ENCODE data around the gene PTPRN2.
A peak's percentile ranks its signal among the peaks of the same experiment; 100 is the strongest.

The PTPRN2 gene

DNA sequence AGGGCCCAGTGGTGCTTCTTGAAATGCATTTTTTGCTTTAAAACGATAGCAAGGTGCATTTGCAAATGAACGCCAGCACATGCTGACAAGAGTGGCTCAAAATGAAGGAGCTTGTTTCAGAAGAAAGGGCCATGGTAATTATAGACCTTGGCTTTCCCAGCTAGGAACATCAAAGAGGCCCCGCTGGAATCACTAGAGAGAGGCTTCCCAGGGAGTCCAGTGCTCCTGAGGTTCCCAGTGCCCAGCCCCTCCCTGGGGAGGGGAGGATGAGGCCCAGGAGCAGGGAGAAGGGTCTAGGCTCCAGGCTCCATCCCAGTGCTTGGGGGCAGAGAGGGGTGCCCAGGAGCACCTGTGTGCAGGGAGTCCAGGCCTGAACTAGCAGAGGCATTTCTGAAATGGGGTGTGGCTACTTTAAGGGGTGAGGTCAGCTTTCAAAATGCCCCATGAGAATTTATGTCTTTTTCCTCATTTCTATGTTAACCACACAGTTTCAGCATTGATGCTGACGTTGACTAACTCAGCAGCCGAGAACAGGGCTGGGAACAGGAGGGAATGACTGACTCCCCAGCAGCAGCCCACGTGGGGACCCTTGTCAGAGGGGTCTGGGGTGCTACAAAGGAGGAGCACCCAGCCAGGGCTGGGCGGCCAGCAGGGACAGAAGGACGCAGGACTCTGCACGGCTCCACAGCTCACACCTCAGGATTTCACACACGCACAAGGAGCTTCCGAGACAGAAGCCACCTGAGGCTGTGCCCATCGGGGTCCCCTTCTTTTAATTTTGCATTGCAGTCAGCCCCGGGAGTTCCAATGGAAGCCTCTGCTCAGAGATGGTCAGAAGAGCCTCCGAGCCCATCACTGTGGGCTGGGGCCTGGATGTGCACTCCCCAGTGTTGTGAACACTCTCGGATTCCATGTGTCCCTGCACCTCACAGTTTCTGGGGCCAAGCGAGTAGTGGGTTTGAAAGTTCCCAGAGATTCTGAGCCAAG, 570.2 kb downstream of the PTPRN2 start:
- H2BK5ac ChIP-seq (ENCODE audit: low read length), result no peak overlapping the region
- H3K4me1 ChIP-seq (ENCODE audit: control insufficient read depth in 2 of 2, insufficient read depth in 1 of 2, low read depth in 1 of 2, low read length in 2 of 2), result peaks cover 14 to 15% of the 10 kb centered on the region in 2 donors
- H4K8ac ChIP-seq (ENCODE audit: low read depth, low read length), result no peak overlapping the region
- H3K27me3 ChIP-seq (ENCODE audit: control insufficient read depth in 3 of 3, insufficient read depth in 3 of 3, low read depth in 1 of 3, low read length in 3 of 3), result peaks cover 0 to 44% (median 3%) of the 10 kb centered on the region in 3 experiments
- H2BK15ac ChIP-seq (ENCODE audit: low read length), result no peak overlapping the region
- H2BK12ac ChIP-seq (ENCODE audit: low read length), result peak overlapping the region; percentile 17
- H2BK120ac ChIP-seq (ENCODE audit: low read depth, low read length), result no peak overlapping the region
- no peak overlapping the region for H3K23ac ChIP-seq (ENCODE audit: low read depth, low read length, poor library complexity)
- H4K91ac ChIP-seq (ENCODE audit: low read depth, low read length, poor library complexity), result no peak overlapping the region
- peak overlapping the region; percentile 25 for H3K18ac ChIP-seq (ENCODE audit: low read length)
- no peaks in the 10 kb centered on the region for H3K36me3 ChIP-seq (replicated peaks in 1 of 2; ENCODE audit: control insufficient read depth in 2 of 2, insufficient read depth in 2 of 2, low read length in 2 of 2)
- no peak for DNase-seq (ENCODE audit: low spot score)
- no peaks in the 10 kb centered on the region for H3K9me3 ChIP-seq (replicated peaks in 1 of 2; ENCODE audit: control insufficient read depth in 2 of 2, insufficient read depth in 1 of 2, low read depth in 1 of 2, low read length in 2 of 2)
- H2AK5ac ChIP-seq (ENCODE audit: low read depth, low read length), result peak overlapping the region; percentile 89
- H3K4me3 ChIP-seq (ENCODE audit: low read length in 2 of 2), result no peak overlapping the region
- no peak overlapping the region for H3K14ac ChIP-seq (ENCODE audit: low read length)
- H3K9ac ChIP-seq (ENCODE audit: low read depth, low read length, poor library complexity), result no peak overlapping the region
- H3K79me1 ChIP-seq (ENCODE audit: low read depth, low read length), result no peaks in the 10 kb centered on the region
- no peak overlapping the region for H2AFZ ChIP-seq (ENCODE audit: low read length)
- no peak overlapping the region for H3K4ac ChIP-seq (ENCODE audit: low read length)
- WGBS, 2 donors (ENCODE audit: extremely low coverage in 2 of 2, insufficient read length in 2 of 2, insufficient replicate concordance in 1 of 2), result no CpG with 5 or more reads among the region's 16 CpGs
- no peak overlapping the region for H3K27ac ChIP-seq (replicated peaks; ENCODE audit: low read length)
- no peak overlapping the region for H3K4me2 ChIP-seq (ENCODE audit: insufficient read depth, low read length, poor library complexity, severe bottlenecking)

GRCh38 chr7:158016180-158017097, 571.2 kb downstream of the PTPRN2 start:
- peak overlapping the region; percentile 80 for H3K18ac ChIP-seq (ENCODE audit: low read length)
- peak overlapping the region in 1 of 2 donors; percentile 74 for H3K4me3 ChIP-seq (ENCODE audit: low read length in 2 of 2)
- H2BK120ac ChIP-seq (ENCODE audit: low read depth, low read length), result no peak overlapping the region
- peak; percentile 42 for DNase-seq (ENCODE audit: low spot score)
- no peak overlapping the region for H2BK5ac ChIP-seq (ENCODE audit: low read length)
- H3K4ac ChIP-seq (ENCODE audit: low read length), result no peak overlapping the region
- H3K4me1 ChIP-seq (ENCODE audit: control insufficient read depth in 2 of 2, insufficient read depth in 1 of 2, low read depth in 1 of 2, low read length in 2 of 2), result peaks cover 14 to 15% of the 10 kb centered on the region in 2 donors
- no peak overlapping the region for H3K27ac ChIP-seq (replicated peaks; ENCODE audit: low read length)
- no peak overlapping the region for H3K23ac ChIP-seq (ENCODE audit: low read depth, low read length, poor library complexity)
- H2AFZ ChIP-seq (ENCODE audit: low read length), result peak overlapping the region; percentile 61
- no peaks in the 10 kb centered on the region for H3K79me1 ChIP-seq (ENCODE audit: low read depth, low read length)
- H3K9me3 ChIP-seq (replicated peaks in 1 of 2; ENCODE audit: control insufficient read depth in 2 of 2, insufficient read depth in 1 of 2, low read depth in 1 of 2, low read length in 2 of 2), result no peaks in the 10 kb centered on the region
- no CpG with 5 or more reads among the region's 31 CpGs for WGBS, 2 donors (ENCODE audit: extremely low coverage in 2 of 2, insufficient read length in 2 of 2, insufficient replicate concordance in 1 of 2)
- peak overlapping the region; percentile 67 for H3K4me2 ChIP-seq (ENCODE audit: insufficient read depth, low read length, poor library complexity, severe bottlenecking)
- H2BK12ac ChIP-seq (ENCODE audit: low read length), result no peak overlapping the region
- H3K27me3 ChIP-seq (ENCODE audit: control insufficient read depth in 3 of 3, insufficient read depth in 3 of 3, low read depth in 1 of 3, low read length in 3 of 3), result peaks cover 0 to 44% (median 3%) of the 10 kb centered on the region in 3 experiments
- H3K14ac ChIP-seq (ENCODE audit: low read length), result no peak overlapping the region
- H2BK15ac ChIP-seq (ENCODE audit: low read length), result peak overlapping the region; percentile 22
- H3K9ac ChIP-seq (ENCODE audit: low read depth, low read length, poor library complexity), result no peak overlapping the region
- H4K8ac ChIP-seq (ENCODE audit: low read depth, low read length), result no peak overlapping the region
- no peak overlapping the region for H4K91ac ChIP-seq (ENCODE audit: low read depth, low read length, poor library complexity)
- no peaks in the 10 kb centered on the region for H3K36me3 ChIP-seq (replicated peaks in 1 of 2; ENCODE audit: control insufficient read depth in 2 of 2, insufficient read depth in 2 of 2, low read length in 2 of 2)
- no peak overlapping the region for H2AK5ac ChIP-seq (ENCODE audit: low read depth, low read length)

- WGBS, 2 donors (ENCODE audit: extremely low coverage in 2 of 2, insufficient read length in 2 of 2, insufficient replicate concordance in 1 of 2), result no CpG with 5 or more reads among the region's 21 CpGs
- Histone ChIP-seq H3K4me1 (ENCODE audit: control insufficient read depth in 2 of 2, insufficient read depth in 1 of 2, low read depth in 1 of 2, low read length in 2 of 2) (peaks cover 14 to 16% of the 10 kb centered on the region in 2 donors), H3K79me1 (ENCODE audit: low read depth, low read length) (no peaks in the 10 kb centered on the region), H3K4me3 (ENCODE audit: low read length in 2 of 2) (peak overlapping the region in 1 of 2 donors; percentile 74), H3K23ac (ENCODE audit: low read depth, low read length, poor library complexity) (no peak overlapping the region), H3K14ac (ENCODE audit: low read length) (no peak overlapping the region), H4K91ac (ENCODE audit: low read depth, low read length, poor library complexity) (no peak overlapping the region), H3K9me3 (replicated peaks in 1 of 2; ENCODE audit: control insufficient read depth in 2 of 2, insufficient read depth in 1 of 2, low read depth in 1 of 2, low read length in 2 of 2) (no peaks in the 10 kb centered on the region), H2BK15ac (ENCODE audit: low read length) (peak overlapping the region; percentile 22), H2BK5ac (ENCODE audit: low read length) (no peak overlapping the region), H3K9ac (ENCODE audit: low read depth, low read length, poor library complexity) (no peak overlapping the region), H2AFZ (ENCODE audit: low read length) (peak overlapping the region; percentile 61), H3K27me3 (ENCODE audit: control insufficient read depth in 3 of 3, insufficient read depth in 3 of 3, low read depth in 1 of 3, low read length in 3 of 3) (peaks cover 0 to 40% (median 3%) of the 10 kb centered on the region in 3 experiments), H2AK5ac (ENCODE audit: low read depth, low read length) (no peak overlapping the region), H2BK120ac (ENCODE audit: low read depth, low read length) (no peak overlapping the region), H3K18ac (ENCODE audit: low read length) (peak overlapping the region; percentile 78), H4K8ac (ENCODE audit: low read depth, low read length) (no peak overlapping the region), H2BK12ac (ENCODE audit: low read length) (no peak overlapping the region), H3K4ac (ENCODE audit: low read length) (no peak overlapping the region), H3K36me3 (replicated peaks in 1 of 2; ENCODE audit: control insufficient read depth in 2 of 2, insufficient read depth in 2 of 2, low read length in 2 of 2) (no peaks in the 10 kb centered on the region), H3K4me2 (ENCODE audit: insufficient read depth, low read length, poor library complexity, severe bottlenecking) (peak overlapping the region; percentile 67), H3K27ac (replicated peaks; ENCODE audit: low read length) (no peak overlapping the region)
- no peak for DNase-seq (ENCODE audit: low spot score)
These were observed 572.0 kb downstream of the PTPRN2 start for GRCh38 chr7:158015403-158016179.
